ENCODE data around the gene SLC44A5.

The SLC44A5 gene

GRCh38 chr1:75305061-75305460, 305.9 kb downstream of the SLC44A5 start:
- DNase-seq = no peak
- no peaks in the 10 kb centered on the region for H3K4me1 Mint-ChIP-seq
- H3K27me3 Mint-ChIP-seq (ENCODE audit: low read depth, poor library complexity) = no peaks in the 10 kb centered on the region
- no peak overlapping the region for H3K27ac Mint-ChIP-seq
- no peaks in the 10 kb centered on the region for H3K9me3 Mint-ChIP-seq
- no peak for TF ChIP-seq CTCF (IDR thresholded peaks at IDR 0.05)
- no peaks in the 10 kb centered on the region for H3K36me3 Mint-ChIP-seq (ENCODE audit: low read depth)
- no peak overlapping the region for H3K4me3 Mint-ChIP-seq

GRCh38 chr1:75293270-75293669, 317.6 kb downstream of the SLC44A5 start:
- no peak for DNase-seq
- H3K27ac Mint-ChIP-seq = no peak overlapping the region
- no peak overlapping the region for H3K4me3 Mint-ChIP-seq
- no peaks in the 10 kb centered on the region for H3K27me3 Mint-ChIP-seq (ENCODE audit: low read depth, poor library complexity)
- no peaks in the 10 kb centered on the region for H3K9me3 Mint-ChIP-seq
- TF ChIP-seq CTCF (IDR thresholded peaks at IDR 0.05) = no peak
- no peaks in the 10 kb centered on the region for H3K4me1 Mint-ChIP-seq
- H3K36me3 Mint-ChIP-seq (ENCODE audit: low read depth) = no peaks in the 10 kb centered on the region

- no peaks in the 10 kb centered on the region for H3K27me3 Mint-ChIP-seq (ENCODE audit: low read depth, poor library complexity)
- no peak for TF ChIP-seq CTCF (IDR thresholded peaks at IDR 0.05)
- no peaks in the 10 kb centered on the region for H3K36me3 Mint-ChIP-seq (ENCODE audit: low read depth)
- H3K27ac Mint-ChIP-seq = no peak overlapping the region
- no peak for DNase-seq
- no peaks in the 10 kb centered on the region for H3K4me1 Mint-ChIP-seq
- H3K4me3 Mint-ChIP-seq = no peak overlapping the region
- H3K9me3 Mint-ChIP-seq = no peaks in the 10 kb centered on the region
Measured at GRCh38 chr1:75292013-75292412, 318.9 kb downstream of the SLC44A5 start.

GRCh38 chr1:75276385-75276784, 334.5 kb downstream of the SLC44A5 start:
- DNase-seq = no peak
- H3K27ac Mint-ChIP-seq = no peak overlapping the region
- H3K4me3 Mint-ChIP-seq = no peak overlapping the region
- no peaks in the 10 kb centered on the region for H3K4me1 Mint-ChIP-seq
- no peaks in the 10 kb centered on the region for H3K27me3 Mint-ChIP-seq (ENCODE audit: low read depth, poor library complexity)
- TF ChIP-seq CTCF (IDR thresholded peaks at IDR 0.05) = no peak
- peaks cover 14% of the 10 kb centered on the region for H3K9me3 Mint-ChIP-seq
- no peaks in the 10 kb centered on the region for H3K36me3 Mint-ChIP-seq (ENCODE audit: low read depth)

- no peak for TF ChIP-seq CTCF (IDR thresholded peaks at IDR 0.05)
- H3K27me3 Mint-ChIP-seq (ENCODE audit: low read depth, poor library complexity) = no peaks in the 10 kb centered on the region
- H3K27ac Mint-ChIP-seq = no peak overlapping the region
- no peak for DNase-seq
- H3K4me3 Mint-ChIP-seq = no peak overlapping the region
- no peaks in the 10 kb centered on the region for H3K4me1 Mint-ChIP-seq
- peaks cover 10% of the 10 kb centered on the region for H3K9me3 Mint-ChIP-seq
- no peaks in the 10 kb centered on the region for H3K36me3 Mint-ChIP-seq (ENCODE audit: low read depth)
Measured at GRCh38 chr1:75275631-75276030, 335.3 kb downstream of the SLC44A5 start.

GRCh38 chr1:75274920-75275506, 335.9 kb downstream of the SLC44A5 start:
- Mint-ChIP-seq H3K27me3 (ENCODE audit: low read depth, poor library complexity) (no peaks in the 10 kb centered on the region), H3K4me1 (no peaks in the 10 kb centered on the region), H3K4me3 (no peak overlapping the region), H3K9me3 (peaks cover 8% of the 10 kb centered on the region), H3K36me3 (ENCODE audit: low read depth) (no peaks in the 10 kb centered on the region), H3K27ac (no peak overlapping the region)
- TF ChIP-seq CTCF (IDR thresholded peaks at IDR 0.05) = no peak
- no peak for DNase-seq
